ENCODE results near the gene CALCOCO1.
"Not testable (repeated sequence)": the region's sequence is repeated elsewhere in the genome, so short reads cannot be mapped to it uniquely, and the experiment has no call there.

The CALCOCO1 gene

DNA sequence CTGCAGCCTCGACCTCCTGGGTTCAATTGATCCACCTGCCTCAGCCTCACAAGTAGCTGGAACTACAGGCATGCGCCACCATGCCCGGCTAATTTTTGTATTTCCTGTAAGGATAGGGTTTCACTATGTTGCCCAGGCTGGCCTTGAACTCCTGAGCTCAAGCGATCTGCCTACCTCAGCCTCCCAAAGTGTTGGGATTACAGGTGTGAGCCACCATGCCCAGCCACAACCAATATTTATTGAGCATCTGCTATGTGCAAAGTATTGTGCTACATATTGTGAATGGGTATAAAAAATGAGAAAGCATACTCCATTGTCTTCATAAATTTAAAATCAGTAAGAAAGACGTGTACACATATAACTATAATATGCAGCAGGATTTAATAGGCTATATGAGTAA lies 47.2 kb downstream of the CALCOCO1 start:
- H3K9me3 Mint-ChIP-seq; DNase-seq; H3K27ac Mint-ChIP-seq; H3K4me3 Mint-ChIP-seq; H3K36me3 Mint-ChIP-seq (ENCODE audit: low read depth): not testable (repeated sequence)
- H3K4me1 Mint-ChIP-seq (ENCODE audit: low read depth): peaks cover 15% of the 10 kb centered on the region
- H3K27me3 Mint-ChIP-seq: peaks cover 28% of the 10 kb centered on the region

DNA sequence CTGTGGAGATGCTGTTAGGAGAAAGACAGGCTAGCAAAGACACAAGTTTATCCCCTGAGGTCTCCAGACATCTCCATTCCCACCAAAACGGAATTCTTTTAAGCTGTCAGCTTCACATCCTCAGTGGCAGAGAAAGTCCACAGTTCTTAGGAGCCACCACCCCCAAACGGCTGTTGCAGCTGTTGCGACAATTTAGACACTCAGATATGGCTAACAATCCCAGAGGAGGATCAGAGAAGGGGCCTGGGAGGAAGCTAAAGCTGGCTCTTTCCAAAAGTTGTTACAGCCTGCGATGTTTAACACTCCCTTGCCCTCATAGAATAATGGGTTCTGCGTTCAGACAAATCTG lies 49.5 kb downstream of the CALCOCO1 start:
- H3K4me1 Mint-ChIP-seq (ENCODE audit: low read depth): peaks cover 32% of the 10 kb centered on the region
- DNase-seq: no peak
- H3K4me3 Mint-ChIP-seq: peak overlapping the region; percentile 95
- H3K36me3 Mint-ChIP-seq (ENCODE audit: low read depth): peaks cover 31% of the 10 kb centered on the region
- no peak overlapping the region for H3K27ac Mint-ChIP-seq
- H3K27me3 Mint-ChIP-seq: peaks cover 28% of the 10 kb centered on the region
- no peaks in the 10 kb centered on the region for H3K9me3 Mint-ChIP-seq

DNA sequence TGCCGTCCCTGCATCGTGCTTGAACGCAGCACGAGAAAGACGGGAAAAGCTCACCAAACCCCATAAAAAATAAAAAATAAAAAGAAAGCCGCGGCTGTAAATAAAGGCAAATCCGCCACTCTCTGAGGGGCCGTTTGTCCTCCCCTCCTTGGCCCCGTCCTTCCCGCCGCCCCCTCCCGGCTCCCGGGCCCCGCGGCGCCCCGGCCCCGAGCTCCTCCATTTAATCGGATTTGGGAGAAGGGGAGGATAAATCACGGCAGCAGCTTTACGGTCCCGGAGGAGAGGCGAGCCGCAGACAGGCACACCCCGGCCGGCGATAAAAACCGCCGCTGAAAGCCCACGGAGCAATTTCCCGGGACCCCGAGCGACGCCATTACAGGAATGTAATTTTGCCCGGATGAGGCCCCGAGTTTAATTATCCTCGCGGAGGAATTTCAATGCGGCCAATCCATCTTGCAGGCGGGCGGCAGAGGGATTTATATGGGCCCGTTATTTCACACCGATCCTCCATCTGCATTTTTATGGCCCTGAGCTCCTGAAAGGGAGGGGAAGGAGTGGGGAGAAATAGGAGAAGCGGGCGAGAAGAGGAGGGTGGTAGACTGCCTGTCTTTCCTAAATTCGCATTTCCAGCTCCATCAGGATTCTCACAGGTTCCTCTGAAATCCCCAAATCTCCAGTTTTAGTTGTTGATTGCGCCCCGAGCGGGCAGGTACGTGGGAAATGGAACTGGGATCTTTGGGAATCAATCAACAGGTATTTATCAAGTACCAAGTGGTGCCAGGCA lies 50.0 kb downstream of the CALCOCO1 start:
- DNase-seq: no peak
- Mint-ChIP-seq H3K9me3 (no peaks in the 10 kb centered on the region), H3K4me1 (ENCODE audit: low read depth) (peaks cover 37% of the 10 kb centered on the region), H3K27ac (peak overlapping the region; percentile 97), H3K27me3 (peaks cover 28% of the 10 kb centered on the region), H3K36me3 (ENCODE audit: low read depth) (peaks cover 37% of the 10 kb centered on the region), H3K4me3 (peak overlapping the region; percentile 95)

GRCh38 chr12:53676656-53677015 lies 50.6 kb downstream of the CALCOCO1 start:
- H3K27me3 Mint-ChIP-seq: peaks cover 28% of the 10 kb centered on the region
- peaks cover 38% of the 10 kb centered on the region for H3K4me1 Mint-ChIP-seq (ENCODE audit: low read depth)
- peak overlapping the region; percentile 97 for H3K27ac Mint-ChIP-seq
- peak; percentile 65 for DNase-seq
- H3K36me3 Mint-ChIP-seq (ENCODE audit: low read depth): peaks cover 41% of the 10 kb centered on the region
- no peaks in the 10 kb centered on the region for H3K9me3 Mint-ChIP-seq
- H3K4me3 Mint-ChIP-seq: peak overlapping the region; percentile 95

DNA sequence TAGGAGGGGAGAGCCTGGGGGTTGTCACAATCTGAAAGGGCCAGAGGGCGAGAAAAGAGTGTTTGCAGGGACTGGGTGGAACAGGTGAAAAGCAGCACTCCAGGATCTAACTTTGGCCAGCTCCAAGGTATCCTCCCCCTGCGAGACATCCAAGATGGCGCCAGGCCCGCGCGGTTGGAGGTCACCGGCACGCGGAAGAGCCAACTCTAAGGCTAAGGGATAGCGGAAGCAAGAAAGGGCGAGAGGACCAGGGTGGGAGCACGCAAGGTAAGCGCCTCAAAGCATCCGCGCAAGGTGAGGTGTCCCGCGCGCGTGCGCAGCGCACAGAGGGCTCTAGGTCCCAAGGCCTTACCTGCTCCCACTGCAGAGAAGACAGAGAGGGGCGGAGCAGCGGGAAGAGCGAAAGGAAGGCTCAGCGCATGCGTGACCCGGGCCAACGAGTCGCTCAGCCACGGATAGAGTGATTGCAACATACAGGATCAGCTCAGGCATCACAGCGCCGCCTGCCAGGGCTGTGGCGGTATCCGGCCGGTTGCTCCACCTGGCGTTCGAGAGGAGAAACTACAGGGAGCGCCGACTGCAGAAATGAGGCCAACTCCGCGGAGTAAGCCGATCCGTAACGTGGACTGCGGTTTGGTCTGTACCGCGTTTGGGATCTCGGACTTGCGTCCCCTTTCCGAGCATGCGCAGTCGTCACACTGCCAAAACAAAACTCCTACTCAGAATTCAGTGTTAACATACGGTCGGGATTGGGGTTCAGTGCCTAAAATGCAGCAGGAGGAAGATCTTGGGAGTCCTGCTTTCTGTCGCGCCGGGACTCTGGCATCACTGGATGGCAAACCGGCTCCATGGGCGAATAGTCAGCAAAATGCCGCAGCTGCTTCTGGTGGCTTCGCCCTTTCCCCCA lies 51.3 kb downstream of the CALCOCO1 start, which contains the start of gene ATP5MC2:
ATP5MC2 (minus strand) TSS at position 383 of the 907 bp plus-strand sequence. CDS start 3,469 bp downstream, outside the sequence.
- peak within 1 kb of the TSS; percentile 97 for H3K27ac Mint-ChIP-seq
- H3K4me1 Mint-ChIP-seq (ENCODE audit: low read depth): peaks cover 44% of the 10 kb centered on the region
- DNase-seq: peak; percentile 98
- peaks cover 28% of the 10 kb centered on the region for H3K27me3 Mint-ChIP-seq
- no peaks in the 10 kb centered on the region for H3K9me3 Mint-ChIP-seq
- H3K36me3 Mint-ChIP-seq (ENCODE audit: low read depth): peaks cover 48% of the 10 kb centered on the region
- peak within 1 kb of the TSS; percentile 95 for H3K4me3 Mint-ChIP-seq

GRCh38 chr12:53674977-53675700 lies 52.1 kb downstream of the CALCOCO1 start:
- DNase-seq: no peak
- H3K36me3 Mint-ChIP-seq (ENCODE audit: low read depth): peaks cover 56% of the 10 kb centered on the region
- H3K4me3 Mint-ChIP-seq: peak overlapping the region; percentile 95
- peaks cover 28% of the 10 kb centered on the region for H3K27me3 Mint-ChIP-seq
- H3K9me3 Mint-ChIP-seq: no peaks in the 10 kb centered on the region
- H3K27ac Mint-ChIP-seq: peak overlapping the region; percentile 97
- H3K4me1 Mint-ChIP-seq (ENCODE audit: low read depth): peaks cover 45% of the 10 kb centered on the region

DNA sequence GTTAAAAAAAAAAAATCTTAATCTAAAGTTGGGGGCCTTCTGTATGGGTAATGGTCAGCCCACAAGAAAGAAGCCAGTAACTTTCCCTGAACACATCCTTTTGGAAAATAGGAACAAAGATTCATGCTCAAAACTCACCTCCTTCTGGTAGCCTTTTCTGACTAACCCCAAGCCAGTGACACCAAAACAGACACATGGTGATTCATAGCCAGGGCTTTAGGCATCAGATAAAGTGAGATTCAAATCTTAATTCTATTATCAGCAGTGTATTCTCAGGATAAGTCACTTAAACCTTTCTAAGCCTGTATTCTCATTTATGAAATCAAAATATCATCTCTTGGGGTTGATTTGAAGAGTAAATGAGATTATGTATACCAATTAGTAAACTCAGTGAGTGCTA lies 56.3 kb downstream of the CALCOCO1 start:
- DNase-seq: no peak
- H3K36me3 Mint-ChIP-seq (ENCODE audit: low read depth): peaks cover 95% of the 10 kb centered on the region
- peak overlapping the region; percentile 63 for H3K27ac Mint-ChIP-seq
- peaks cover 38% of the 10 kb centered on the region for H3K4me1 Mint-ChIP-seq (ENCODE audit: low read depth)
- H3K27me3 Mint-ChIP-seq: no peaks in the 10 kb centered on the region
- no peak overlapping the region for H3K4me3 Mint-ChIP-seq
- H3K9me3 Mint-ChIP-seq: no peaks in the 10 kb centered on the region

- H3K4me1 Mint-ChIP-seq (ENCODE audit: low read depth): peaks cover 34% of the 10 kb centered on the region
- H3K4me3 Mint-ChIP-seq: no peak overlapping the region
- no peak for DNase-seq
- no peaks in the 10 kb centered on the region for H3K9me3 Mint-ChIP-seq
- H3K27me3 Mint-ChIP-seq: no peaks in the 10 kb centered on the region
- peaks cover 96% of the 10 kb centered on the region for H3K36me3 Mint-ChIP-seq (ENCODE audit: low read depth)
- peak overlapping the region; percentile 59 for H3K27ac Mint-ChIP-seq
These were observed 56.9 kb downstream of the CALCOCO1 start for GRCh38 chr12:53670308-53670707.

GRCh38 chr12:53667080-53667479 lies 60.2 kb downstream of the CALCOCO1 start:
- peak overlapping the region; percentile 30 for H3K27ac Mint-ChIP-seq
- no peak for DNase-seq
- no peaks in the 10 kb centered on the region for H3K27me3 Mint-ChIP-seq
- H3K4me1 Mint-ChIP-seq (ENCODE audit: low read depth): peaks cover 11% of the 10 kb centered on the region
- H3K36me3 Mint-ChIP-seq (ENCODE audit: low read depth): peaks cover 94% of the 10 kb centered on the region
- no peak overlapping the region for H3K4me3 Mint-ChIP-seq
- H3K9me3 Mint-ChIP-seq: no peaks in the 10 kb centered on the region

DNA sequence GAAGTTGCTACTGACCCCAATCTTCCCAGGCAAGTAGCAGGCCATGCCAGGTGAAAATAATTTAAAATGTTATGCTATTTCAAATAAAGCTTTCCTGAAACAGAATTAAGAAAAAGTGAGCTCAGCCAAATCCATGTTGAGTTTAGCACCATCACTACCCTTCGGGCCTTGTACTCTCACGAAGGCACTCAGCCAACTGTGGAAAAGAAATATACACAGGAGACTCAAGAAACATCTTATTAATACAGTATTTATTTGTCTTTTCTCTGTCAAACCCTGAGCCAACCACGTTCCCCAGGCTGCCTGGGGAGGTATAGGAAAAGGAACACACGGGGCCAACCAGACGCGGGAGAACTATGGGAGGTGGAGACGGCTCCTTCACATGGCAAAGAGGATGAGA lies 62.3 kb downstream of the CALCOCO1 start:
- no peaks in the 10 kb centered on the region for H3K27me3 Mint-ChIP-seq
- H3K27ac Mint-ChIP-seq: no peak overlapping the region
- H3K4me3 Mint-ChIP-seq: no peak overlapping the region
- DNase-seq: no peak
- H3K9me3 Mint-ChIP-seq: no peaks in the 10 kb centered on the region
- peaks cover 3% of the 10 kb centered on the region for H3K4me1 Mint-ChIP-seq (ENCODE audit: low read depth)
- H3K36me3 Mint-ChIP-seq (ENCODE audit: low read depth): peaks cover 88% of the 10 kb centered on the region

GRCh38 chr12:53664191-53664590 lies 63.1 kb downstream of the CALCOCO1 start:
- Mint-ChIP-seq H3K9me3 (no peaks in the 10 kb centered on the region), H3K27ac (no peak overlapping the region), H3K36me3 (ENCODE audit: low read depth) (peaks cover 80% of the 10 kb centered on the region), H3K4me1 (ENCODE audit: low read depth) (no peaks in the 10 kb centered on the region), H3K4me3 (no peak overlapping the region), H3K27me3 (no peaks in the 10 kb centered on the region)
- no peak for DNase-seq

- Mint-ChIP-seq H3K36me3 (ENCODE audit: low read depth) (peaks cover 46% of the 10 kb centered on the region), H3K9me3 (no peaks in the 10 kb centered on the region), H3K4me1 (ENCODE audit: low read depth) (no peaks in the 10 kb centered on the region), H3K4me3 (no peak overlapping the region), H3K27ac (no peak overlapping the region), H3K27me3 (no peaks in the 10 kb centered on the region)
- DNase-seq: no peak
These were observed 67.2 kb downstream of the CALCOCO1 start for GRCh38 chr12:53660041-53660440.

DNA sequence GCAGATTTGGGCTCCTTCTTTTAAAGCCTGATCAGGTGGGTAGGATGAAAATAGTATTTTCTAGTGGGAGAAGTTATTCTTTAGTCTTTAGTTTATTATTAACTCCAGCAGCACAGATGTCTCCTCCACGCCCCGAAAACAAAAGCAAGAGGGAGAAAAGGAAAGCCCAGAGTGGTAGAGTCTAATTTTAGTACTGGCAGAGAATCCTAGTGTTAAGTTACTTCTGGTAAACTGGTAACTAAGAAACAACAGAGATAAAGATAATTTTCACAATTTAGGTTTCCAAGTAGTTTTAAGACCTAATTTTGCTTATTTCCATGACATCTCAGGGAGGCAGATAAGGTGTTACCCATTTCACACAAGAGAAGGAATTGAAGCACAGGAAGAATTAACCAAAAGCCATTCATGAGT lies 67.7 kb downstream of the CALCOCO1 start:
- no peaks in the 10 kb centered on the region for H3K4me1 Mint-ChIP-seq (ENCODE audit: low read depth)

DNA sequence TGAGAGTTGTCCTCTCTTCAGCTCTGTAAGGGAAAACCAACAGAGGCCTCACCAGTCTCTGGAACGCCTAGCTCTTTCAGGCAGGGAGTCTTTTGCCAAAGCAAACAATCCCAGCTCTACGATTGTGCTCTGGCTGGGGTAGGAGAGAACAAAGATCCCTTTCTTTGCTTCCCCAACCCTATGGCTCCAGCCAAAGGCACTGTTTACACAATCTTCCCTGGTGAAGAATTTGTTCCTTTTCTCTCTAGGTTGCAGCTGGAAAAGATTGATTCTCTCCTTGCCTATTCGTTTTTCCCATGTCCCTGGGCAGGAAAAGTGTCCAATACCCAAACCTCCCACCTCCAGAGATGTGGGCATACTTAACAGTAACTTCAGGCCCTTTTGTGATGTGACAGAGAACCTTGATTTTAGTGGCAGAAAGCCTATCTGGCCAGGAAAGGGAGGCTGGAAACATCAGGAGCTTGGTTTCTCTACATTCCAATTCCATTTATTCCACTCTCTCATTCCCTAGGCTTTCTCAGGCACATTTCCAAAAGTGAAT lies 68.2 kb downstream of the CALCOCO1 start:
- DNase-seq: no peak
- Mint-ChIP-seq H3K27ac (no peak overlapping the region), H3K4me3 (no peak overlapping the region), H3K27me3 (no peaks in the 10 kb centered on the region), H3K9me3 (no peaks in the 10 kb centered on the region), H3K4me1 (ENCODE audit: low read depth) (no peaks in the 10 kb centered on the region), H3K36me3 (ENCODE audit: low read depth) (peaks cover 38% of the 10 kb centered on the region)

More for the DNA sequence above, 67.7 kb downstream of the CALCOCO1 start:
- Mint-ChIP-seq H3K27ac (no peak overlapping the region), H3K36me3 (ENCODE audit: low read depth) (peaks cover 41% of the 10 kb centered on the region), H3K9me3 (no peaks in the 10 kb centered on the region), H3K4me3 (no peak overlapping the region), H3K27me3 (no peaks in the 10 kb centered on the region)
- DNase-seq: no peak
